Measurements from ENCODE around the gene PIP4K2C.

Gene PIP4K2C

DNA sequence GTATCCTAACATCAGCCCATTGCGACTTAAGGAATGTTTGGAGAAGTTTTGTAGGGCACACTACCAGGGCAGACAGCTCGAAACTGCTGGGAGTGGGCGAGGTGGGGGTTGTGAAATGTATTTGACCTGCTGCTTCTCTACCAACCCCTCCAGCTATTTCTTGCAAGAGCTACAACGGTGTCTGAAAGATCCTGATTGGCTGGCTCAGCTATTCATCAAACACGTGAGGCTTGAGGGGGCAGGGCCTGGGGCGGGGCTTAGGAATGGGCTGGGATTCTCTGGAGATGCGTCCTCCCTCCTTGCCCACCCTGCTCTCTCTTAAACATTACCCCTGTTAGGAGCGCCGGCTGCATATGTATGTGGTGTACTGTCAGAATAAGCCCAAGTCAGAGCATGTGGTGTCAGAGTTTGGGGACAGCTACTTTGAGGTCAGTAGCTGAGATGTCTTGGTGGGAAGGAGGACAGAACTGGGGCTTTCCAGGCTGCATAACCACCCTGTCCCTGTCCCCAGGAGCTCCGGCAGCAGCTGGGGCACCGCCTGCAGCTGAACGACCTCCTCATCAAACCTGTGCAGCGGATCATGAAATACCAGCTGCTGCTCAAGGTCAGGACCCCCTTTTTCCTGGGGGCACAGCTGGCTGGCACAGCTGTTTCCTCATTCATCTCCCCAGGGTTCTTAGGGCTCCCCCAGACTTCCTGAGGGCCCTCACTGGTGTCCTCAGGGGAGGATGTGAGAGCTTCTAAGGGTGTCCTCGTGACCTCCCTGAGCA is 23.4 kb downstream of the PIP4K2C start:
- TF ChIP-seq, protein P1, sequence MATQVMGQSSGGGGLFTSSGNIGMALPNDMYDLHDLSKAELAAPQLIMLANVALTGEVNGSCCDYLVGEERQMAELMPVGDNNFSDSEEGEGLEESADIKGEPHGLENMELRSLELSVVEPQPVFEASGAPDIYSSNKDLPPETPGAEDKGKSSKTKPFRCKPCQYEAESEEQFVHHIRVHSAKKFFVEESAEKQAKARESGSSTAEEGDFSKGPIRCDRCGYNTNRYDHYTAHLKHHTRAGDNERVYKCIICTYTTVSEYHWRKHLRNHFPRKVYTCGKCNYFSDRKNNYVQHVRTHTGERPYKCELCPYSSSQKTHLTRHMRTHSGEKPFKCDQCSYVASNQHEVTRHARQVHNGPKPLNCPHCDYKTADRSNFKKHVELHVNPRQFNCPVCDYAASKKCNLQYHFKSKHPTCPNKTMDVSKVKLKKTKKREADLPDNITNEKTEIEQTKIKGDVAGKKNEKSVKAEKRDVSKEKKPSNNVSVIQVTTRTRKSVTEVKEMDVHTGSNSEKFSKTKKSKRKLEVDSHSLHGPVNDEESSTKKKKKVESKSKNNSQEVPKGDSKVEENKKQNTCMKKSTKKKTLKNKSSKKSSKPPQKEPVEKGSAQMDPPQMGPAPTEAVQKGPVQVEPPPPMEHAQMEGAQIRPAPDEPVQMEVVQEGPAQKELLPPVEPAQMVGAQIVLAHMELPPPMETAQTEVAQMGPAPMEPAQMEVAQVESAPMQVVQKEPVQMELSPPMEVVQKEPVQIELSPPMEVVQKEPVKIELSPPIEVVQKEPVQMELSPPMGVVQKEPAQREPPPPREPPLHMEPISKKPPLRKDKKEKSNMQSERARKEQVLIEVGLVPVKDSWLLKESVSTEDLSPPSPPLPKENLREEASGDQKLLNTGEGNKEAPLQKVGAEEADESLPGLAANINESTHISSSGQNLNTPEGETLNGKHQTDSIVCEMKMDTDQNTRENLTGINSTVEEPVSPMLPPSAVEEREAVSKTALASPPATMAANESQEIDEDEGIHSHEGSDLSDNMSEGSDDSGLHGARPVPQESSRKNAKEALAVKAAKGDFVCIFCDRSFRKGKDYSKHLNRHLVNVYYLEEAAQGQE (IDR thresholded peaks at IDR 0.05; ENCODE audit: insufficient replicate concordance, low read depth): no peak
- TF ChIP-seq POLR2AphosphoS5 (IDR thresholded peaks at IDR 0.05; ENCODE audit: low read depth) (no peak), GABPA (IDR thresholded peaks at IDR 0.05; ENCODE audit: low read depth) (no peak), SPI1 (IDR thresholded peaks at IDR 0.05; ENCODE audit: borderline replicate concordance, low read depth) (no peak)
- TF ChIP-seq, protein P2, sequence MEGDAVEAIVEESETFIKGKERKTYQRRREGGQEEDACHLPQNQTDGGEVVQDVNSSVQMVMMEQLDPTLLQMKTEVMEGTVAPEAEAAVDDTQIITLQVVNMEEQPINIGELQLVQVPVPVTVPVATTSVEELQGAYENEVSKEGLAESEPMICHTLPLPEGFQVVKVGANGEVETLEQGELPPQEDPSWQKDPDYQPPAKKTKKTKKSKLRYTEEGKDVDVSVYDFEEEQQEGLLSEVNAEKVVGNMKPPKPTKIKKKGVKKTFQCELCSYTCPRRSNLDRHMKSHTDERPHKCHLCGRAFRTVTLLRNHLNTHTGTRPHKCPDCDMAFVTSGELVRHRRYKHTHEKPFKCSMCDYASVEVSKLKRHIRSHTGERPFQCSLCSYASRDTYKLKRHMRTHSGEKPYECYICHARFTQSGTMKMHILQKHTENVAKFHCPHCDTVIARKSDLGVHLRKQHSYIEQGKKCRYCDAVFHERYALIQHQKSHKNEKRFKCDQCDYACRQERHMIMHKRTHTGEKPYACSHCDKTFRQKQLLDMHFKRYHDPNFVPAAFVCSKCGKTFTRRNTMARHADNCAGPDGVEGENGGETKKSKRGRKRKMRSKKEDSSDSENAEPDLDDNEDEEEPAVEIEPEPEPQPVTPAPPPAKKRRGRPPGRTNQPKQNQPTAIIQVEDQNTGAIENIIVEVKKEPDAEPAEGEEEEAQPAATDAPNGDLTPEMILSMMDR (IDR thresholded peaks at IDR 0.05; ENCODE audit: insufficient read depth, low read length): no peak
- H3K27me3 ChIP-seq (ENCODE audit: insufficient read depth, poor library complexity, severe bottlenecking): peaks cover 67% of the 10 kb centered on the region
- no peak overlapping the region for H3K4me3 ChIP-seq (replicated peaks; ENCODE audit: insufficient read depth, low read length)
- no peak for DNase-seq (ENCODE audit: low read depth in 1 of 2, low spot score in 1 of 2)
- no peak overlapping the region for H3K27ac ChIP-seq (replicated peaks)

DNA sequence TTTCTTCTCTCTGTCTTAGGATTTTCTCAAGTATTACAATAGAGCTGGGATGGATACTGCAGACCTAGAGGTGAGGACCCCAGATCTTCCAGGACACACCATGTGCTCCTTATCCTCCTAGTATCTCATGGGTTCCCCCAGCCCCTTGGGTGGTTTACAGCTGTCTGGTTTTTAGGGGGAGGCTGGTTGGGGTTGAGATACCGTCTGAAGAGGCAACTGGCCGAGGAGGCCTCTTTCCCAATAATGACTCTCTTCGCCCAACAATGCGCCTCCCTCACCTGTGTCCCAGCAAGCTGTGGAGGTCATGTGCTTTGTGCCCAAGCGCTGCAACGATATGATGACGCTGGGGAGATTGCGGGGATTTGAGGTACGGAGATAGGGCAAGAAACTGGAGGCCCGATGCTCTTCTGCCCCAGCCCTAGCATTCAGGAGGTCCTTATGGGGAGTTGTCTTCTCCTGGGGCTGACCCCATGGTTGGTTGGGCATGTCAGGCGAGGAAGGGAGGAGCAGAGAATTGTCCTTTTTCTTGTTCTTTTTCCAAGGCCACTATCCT is 24.0 kb downstream of the PIP4K2C start:
- Histone ChIP-seq H3K27ac (replicated peaks) (no peak overlapping the region), H3K27me3 (ENCODE audit: insufficient read depth, poor library complexity, severe bottlenecking) (peaks cover 72% of the 10 kb centered on the region), H3K4me3 (replicated peaks; ENCODE audit: insufficient read depth, low read length) (no peak overlapping the region)
- TF ChIP-seq, protein P2 (IDR thresholded peaks at IDR 0.05; ENCODE audit: insufficient read depth, low read length): no peak
- TF ChIP-seq GABPA (IDR thresholded peaks at IDR 0.05; ENCODE audit: low read depth) (no peak), SPI1 (IDR thresholded peaks at IDR 0.05; ENCODE audit: borderline replicate concordance, low read depth) (no peak), POLR2AphosphoS5 (IDR thresholded peaks at IDR 0.05; ENCODE audit: low read depth) (no peak)
- TF ChIP-seq, protein P1 (IDR thresholded peaks at IDR 0.05; ENCODE audit: insufficient replicate concordance, low read depth): no peak
- DNase-seq (ENCODE audit: low read depth in 1 of 2, low spot score in 1 of 2): no peak

DNA sequence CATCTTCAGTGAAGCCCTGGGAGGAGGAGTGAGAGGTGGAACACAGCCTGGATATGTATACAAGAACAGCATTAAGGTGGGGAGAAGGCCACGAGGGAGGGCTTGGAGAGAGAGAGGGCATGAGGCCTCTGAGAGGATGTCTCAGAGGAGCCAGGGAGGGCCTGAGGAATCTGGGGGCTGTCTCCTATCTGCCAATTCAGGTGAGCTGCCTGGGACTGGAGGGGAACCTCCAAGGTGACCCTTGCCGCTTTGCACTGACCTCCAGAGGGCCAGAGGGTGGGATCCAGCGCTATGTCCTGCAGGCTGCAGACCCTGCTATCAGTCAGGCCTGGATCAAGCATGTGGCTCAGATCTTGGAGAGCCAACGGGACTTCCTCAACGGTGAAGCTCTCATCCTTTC is 24.6 kb downstream of the PIP4K2C start:
- H3K27ac ChIP-seq (replicated peaks): no peak overlapping the region
- H3K4me3 ChIP-seq (replicated peaks; ENCODE audit: insufficient read depth, low read length): no peak overlapping the region
- peaks cover 72% of the 10 kb centered on the region for H3K27me3 ChIP-seq (ENCODE audit: insufficient read depth, poor library complexity, severe bottlenecking)
- no peak for DNase-seq (ENCODE audit: low read depth in 1 of 2, low spot score in 1 of 2)
- TF ChIP-seq, protein P2 (IDR thresholded peaks at IDR 0.05; ENCODE audit: insufficient read depth, low read length): no peak
- TF ChIP-seq, protein P1 (IDR thresholded peaks at IDR 0.05; ENCODE audit: insufficient replicate concordance, low read depth): no peak
